Measurements from ENCODE around the gene KRTAP10-3.
A peak's percentile ranks its signal among the peaks of the same experiment; 100 is the strongest.

The KRTAP10-3 gene

GRCh38 chr21:44516828-44517174 is 41.8 kb downstream of the KRTAP10-3 start:
- in situ Hi-C loops (cut with HindIII; ENCODE audit: low pct_unique_long_range_greater_than_20kb, low sequenced_read_pairs) = no loop called here
- no peak for DNase-seq (ENCODE audit: low read depth in 1 of 2, low spot score in 1 of 2)
- TF ChIP-seq JUND (IDR thresholded peaks at IDR 0.05; ENCODE audit: low read depth) = no peak

- in situ Hi-C loops (cut with HindIII; ENCODE audit: low pct_unique_long_range_greater_than_20kb, low sequenced_read_pairs) = no loop called here
- DNase-seq (ENCODE audit: low read depth in 1 of 2, low spot score in 1 of 2) = no peak
- TF ChIP-seq JUND (IDR thresholded peaks at IDR 0.05; ENCODE audit: low read depth) = no peak
These were observed 42.3 kb downstream of the KRTAP10-3 start for GRCh38 chr21:44516342-44516741.

GRCh38 chr21:44515359-44516165 is 43.0 kb downstream of the KRTAP10-3 start:
- TF ChIP-seq JUND (IDR thresholded peaks at IDR 0.05; ENCODE audit: low read depth) = no peak
- in situ Hi-C loops (cut with HindIII; ENCODE audit: low pct_unique_long_range_greater_than_20kb, low sequenced_read_pairs) = no loop called here
- no peak for DNase-seq (ENCODE audit: low read depth in 1 of 2, low spot score in 1 of 2)

GRCh38 chr21:44514746-44515358 is 43.7 kb downstream of the KRTAP10-3 start:
- in situ Hi-C loops (cut with HindIII; ENCODE audit: low pct_unique_long_range_greater_than_20kb, low sequenced_read_pairs) = no loop called here
- no peak for DNase-seq (ENCODE audit: low read depth in 1 of 2, low spot score in 1 of 2)
- TF ChIP-seq JUND (IDR thresholded peaks at IDR 0.05; ENCODE audit: low read depth) = no peak

GRCh38 chr21:44514218-44514520 is 44.4 kb downstream of the KRTAP10-3 start:
- in situ Hi-C loops (cut with HindIII; ENCODE audit: low pct_unique_long_range_greater_than_20kb, low sequenced_read_pairs) = no loop called here
- no peak for TF ChIP-seq JUND (IDR thresholded peaks at IDR 0.05; ENCODE audit: low read depth)
- no peak for DNase-seq (ENCODE audit: low read depth in 1 of 2, low spot score in 1 of 2)

- DNase-seq (ENCODE audit: low read depth in 1 of 2, low spot score in 1 of 2) = peak in 1 of 2 experiments; percentile 36
- in situ Hi-C loops (cut with HindIII; ENCODE audit: low pct_unique_long_range_greater_than_20kb, low sequenced_read_pairs) = no loop called here
- no peak for TF ChIP-seq JUND (IDR thresholded peaks at IDR 0.05; ENCODE audit: low read depth)
These were observed 45.0 kb downstream of the KRTAP10-3 start for GRCh38 chr21:44513389-44514217.

GRCh38 chr21:44512496-44513388 is 45.9 kb downstream of the KRTAP10-3 start:
- in situ Hi-C loops (cut with HindIII; ENCODE audit: low pct_unique_long_range_greater_than_20kb, low sequenced_read_pairs) = no loop called here
- TF ChIP-seq JUND (IDR thresholded peaks at IDR 0.05; ENCODE audit: low read depth) = no peak
- no peak for DNase-seq (ENCODE audit: low read depth in 1 of 2, low spot score in 1 of 2)

GRCh38 chr21:44511938-44512275 is 46.7 kb downstream of the KRTAP10-3 start:
- no peak for TF ChIP-seq JUND (IDR thresholded peaks at IDR 0.05; ENCODE audit: low read depth)
- in situ Hi-C loops (cut with HindIII; ENCODE audit: low pct_unique_long_range_greater_than_20kb, low sequenced_read_pairs) = no loop called here
- DNase-seq (ENCODE audit: low read depth in 1 of 2, low spot score in 1 of 2) = no peak

- in situ Hi-C loops (cut with HindIII; ENCODE audit: low pct_unique_long_range_greater_than_20kb, low sequenced_read_pairs) = no loop called here
- no peak for TF ChIP-seq JUND (IDR thresholded peaks at IDR 0.05; ENCODE audit: low read depth)
- DNase-seq (ENCODE audit: low read depth in 1 of 2, low spot score in 1 of 2) = no peak
These were observed 47.2 kb downstream of the KRTAP10-3 start for GRCh38 chr21:44511219-44511937.

GRCh38 chr21:44510508-44511218 is 47.9 kb downstream of the KRTAP10-3 start:
- no peak for TF ChIP-seq JUND (IDR thresholded peaks at IDR 0.05; ENCODE audit: low read depth)
- DNase-seq (ENCODE audit: low read depth in 1 of 2, low spot score in 1 of 2) = peak; percentile 86 to 87
- in situ Hi-C loops (cut with HindIII; ENCODE audit: low pct_unique_long_range_greater_than_20kb, low sequenced_read_pairs) = no loop called here

GRCh38 chr21:44510109-44510507 is 48.5 kb downstream of the KRTAP10-3 start:
- in situ Hi-C loops (cut with HindIII; ENCODE audit: low pct_unique_long_range_greater_than_20kb, low sequenced_read_pairs) = no loop called here
- DNase-seq (ENCODE audit: low read depth in 1 of 2, low spot score in 1 of 2) = no peak
- no peak for TF ChIP-seq JUND (IDR thresholded peaks at IDR 0.05; ENCODE audit: low read depth)

All from T47D (cell line).